VCaP (cell line): ENCODE results near the gene GPR65.

Source experiments
- H3K27ac ChIP-seq: fragments of 450-650 bp; 2 replicates; pipeline ENCODE4 v1.5.1; 2017
- CTCF ChIP-seq: fragments of 450-650 bp; conservative IDR thresholded peaks from 2 replicates; pipeline ENCODE4 v1.5.1; 2017; ENCODE audit warnings: mild to moderate bottlenecking, moderate library complexity

GPR65 gene

GRCh38 chr14:88060576-88060975 is 55.6 kb downstream of the GPR65 start:
- no peak overlapping the region for H3K27ac ChIP-seq
- TF ChIP-seq CTCF: no peak

GRCh38 chr14:88063811-88064210 is 58.9 kb downstream of the GPR65 start:
- H3K27ac ChIP-seq: no peak overlapping the region
- no peak for TF ChIP-seq CTCF
